Transverse colon (tissue), 4 donors: ENCODE measurements around the gene POC1B.

Source experiments
- POLR2AphosphoS5 ChIP-seq, 3 donors: sonication (generic); formaldehyde crosslinking; IDR thresholded peaks; one replicate each; pipeline ENCODE4 v1.6.1; 2016; ENCODE audit warnings: antibody characterized with exemption in 3 of 3
- TF ChIP-seq, protein P1 (sequence below), 5 experiments: fragments of 200-600 bp in 3 of 5; fragments of 450-650 bp in 2 of 5; sonication (generic) in 3 of 5; IDR thresholded peaks; 1 replicate in 2 of 5; 2 replicates in 3 of 5; pipeline ENCODE4 v1.5.1; 2016 to 2017; ENCODE audit warnings: antibody characterized with exemption in 5 of 5, inconsistent platforms in 3 of 5, mild to moderate bottlenecking in 2 of 5, moderate library complexity in 1 of 5

GRCh38 chr12:89412665-89413064 lies 113.2 kb downstream of the POC1B start:
- no peak for TF ChIP-seq POLR2AphosphoS5 (IDR thresholded peaks at IDR 0.05)
- TF ChIP-seq, protein P1, sequence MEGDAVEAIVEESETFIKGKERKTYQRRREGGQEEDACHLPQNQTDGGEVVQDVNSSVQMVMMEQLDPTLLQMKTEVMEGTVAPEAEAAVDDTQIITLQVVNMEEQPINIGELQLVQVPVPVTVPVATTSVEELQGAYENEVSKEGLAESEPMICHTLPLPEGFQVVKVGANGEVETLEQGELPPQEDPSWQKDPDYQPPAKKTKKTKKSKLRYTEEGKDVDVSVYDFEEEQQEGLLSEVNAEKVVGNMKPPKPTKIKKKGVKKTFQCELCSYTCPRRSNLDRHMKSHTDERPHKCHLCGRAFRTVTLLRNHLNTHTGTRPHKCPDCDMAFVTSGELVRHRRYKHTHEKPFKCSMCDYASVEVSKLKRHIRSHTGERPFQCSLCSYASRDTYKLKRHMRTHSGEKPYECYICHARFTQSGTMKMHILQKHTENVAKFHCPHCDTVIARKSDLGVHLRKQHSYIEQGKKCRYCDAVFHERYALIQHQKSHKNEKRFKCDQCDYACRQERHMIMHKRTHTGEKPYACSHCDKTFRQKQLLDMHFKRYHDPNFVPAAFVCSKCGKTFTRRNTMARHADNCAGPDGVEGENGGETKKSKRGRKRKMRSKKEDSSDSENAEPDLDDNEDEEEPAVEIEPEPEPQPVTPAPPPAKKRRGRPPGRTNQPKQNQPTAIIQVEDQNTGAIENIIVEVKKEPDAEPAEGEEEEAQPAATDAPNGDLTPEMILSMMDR (IDR thresholded peaks at IDR 0.05): no peak
